Measurements from ENCODE around the gene TTLL6.

Gene TTLL6

DNA sequence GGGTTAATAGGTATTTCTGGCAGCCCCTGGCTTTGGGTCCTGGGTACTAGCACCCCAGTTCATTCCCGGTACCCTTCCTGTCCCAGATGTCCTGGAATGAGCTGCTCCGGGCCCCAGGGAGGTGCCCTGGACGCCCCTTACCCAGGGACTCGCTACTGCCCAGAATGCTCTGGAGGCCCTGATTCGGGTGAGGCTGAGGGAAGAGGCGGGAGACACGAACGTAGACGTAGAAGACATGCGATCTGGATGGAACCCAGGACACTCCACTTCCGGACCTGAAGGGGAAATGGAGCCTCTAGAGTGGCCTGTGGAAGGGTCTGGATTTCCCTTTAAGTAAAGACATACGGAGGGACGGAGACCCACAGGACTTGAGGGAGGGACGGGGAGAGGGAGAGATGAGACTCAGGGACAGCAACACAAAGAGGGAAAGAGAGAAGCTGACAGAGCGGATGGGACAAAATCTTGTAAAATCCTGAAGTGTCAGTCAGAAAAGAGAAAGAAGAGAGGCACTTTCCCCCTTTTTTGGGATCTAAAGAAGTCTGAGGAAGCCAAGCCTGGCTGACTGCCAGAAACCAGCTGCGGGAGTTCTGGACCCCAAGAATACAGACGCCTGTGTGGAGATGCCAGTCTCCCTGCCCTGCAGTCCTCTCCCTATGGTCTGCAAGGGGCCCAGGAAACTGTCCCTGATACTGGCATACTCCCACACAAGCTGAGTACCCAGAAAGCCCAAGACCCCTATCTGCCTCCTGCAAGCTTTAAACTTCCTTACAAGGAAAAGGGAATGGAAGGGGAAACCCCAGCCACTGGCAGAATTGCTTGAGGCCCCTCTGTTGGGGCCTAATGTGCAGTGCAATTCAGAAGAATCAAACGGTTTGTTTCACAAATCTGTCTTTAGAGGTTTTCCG lies 87.4 kb downstream of the TTLL6 start:
- no peaks in the 10 kb centered on the region for H3F3A ChIP-seq (ENCODE audit: insufficient read depth)
- H3K9me3 ChIP-seq (ENCODE audit: insufficient read depth, low read length) = no peaks in the 10 kb centered on the region
- H3K9me2 ChIP-seq (replicated peaks; ENCODE audit: insufficient read depth, low read length) = no peaks in the 10 kb centered on the region
- no peaks in the 10 kb centered on the region for H3K27me3 ChIP-seq (ENCODE audit: low read length)
- TF ChIP-seq, protein P1, sequence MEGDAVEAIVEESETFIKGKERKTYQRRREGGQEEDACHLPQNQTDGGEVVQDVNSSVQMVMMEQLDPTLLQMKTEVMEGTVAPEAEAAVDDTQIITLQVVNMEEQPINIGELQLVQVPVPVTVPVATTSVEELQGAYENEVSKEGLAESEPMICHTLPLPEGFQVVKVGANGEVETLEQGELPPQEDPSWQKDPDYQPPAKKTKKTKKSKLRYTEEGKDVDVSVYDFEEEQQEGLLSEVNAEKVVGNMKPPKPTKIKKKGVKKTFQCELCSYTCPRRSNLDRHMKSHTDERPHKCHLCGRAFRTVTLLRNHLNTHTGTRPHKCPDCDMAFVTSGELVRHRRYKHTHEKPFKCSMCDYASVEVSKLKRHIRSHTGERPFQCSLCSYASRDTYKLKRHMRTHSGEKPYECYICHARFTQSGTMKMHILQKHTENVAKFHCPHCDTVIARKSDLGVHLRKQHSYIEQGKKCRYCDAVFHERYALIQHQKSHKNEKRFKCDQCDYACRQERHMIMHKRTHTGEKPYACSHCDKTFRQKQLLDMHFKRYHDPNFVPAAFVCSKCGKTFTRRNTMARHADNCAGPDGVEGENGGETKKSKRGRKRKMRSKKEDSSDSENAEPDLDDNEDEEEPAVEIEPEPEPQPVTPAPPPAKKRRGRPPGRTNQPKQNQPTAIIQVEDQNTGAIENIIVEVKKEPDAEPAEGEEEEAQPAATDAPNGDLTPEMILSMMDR (IDR thresholded peaks at IDR 0.05; ENCODE audit: insufficient read depth, low read length, poor library complexity, severe bottlenecking) = no peak
- no peak for TF ChIP-seq EZH2phosphoT487 (conservative IDR thresholded peaks at IDR 0.05; ENCODE audit: low read length)
- no peak overlapping the region for H3K9ac ChIP-seq (ENCODE audit: low read length)
- no peak overlapping the region for H3K4me3 ChIP-seq (ENCODE audit: insufficient read depth, low read length, poor library complexity, severe bottlenecking)
- H4K20me1 ChIP-seq (ENCODE audit: low read depth, low read length) = no peaks in the 10 kb centered on the region
- no peak overlapping the region for H2AFZ ChIP-seq (ENCODE audit: low read depth, low read length, severe bottlenecking)
- H3K36me3 ChIP-seq (ENCODE audit: low read length) = no peaks in the 10 kb centered on the region
- H3K4me2 ChIP-seq (ENCODE audit: low read depth, low read length, poor library complexity, severe bottlenecking) = no peak overlapping the region
- H3K79me2 ChIP-seq (ENCODE audit: insufficient read depth, low read length) = no peaks in the 10 kb centered on the region
- H3K27ac ChIP-seq (ENCODE audit: low read depth, low read length) = no peak overlapping the region

GRCh38 chr17:48728232-48729231 lies 88.5 kb downstream of the TTLL6 start, which contains the start of gene HOXB13:
TSS of gene HOXB13 (minus strand) at chr17:48728750. CDS start at chr17:48728593, 157 bp downstream.
- no peaks in the 10 kb centered on the region for H3K9me2 ChIP-seq (replicated peaks; ENCODE audit: insufficient read depth, low read length)
- H3K9me3 ChIP-seq (ENCODE audit: insufficient read depth, low read length) = no peaks in the 10 kb centered on the region
- H2AFZ ChIP-seq (ENCODE audit: low read depth, low read length, severe bottlenecking) = no peak within 1 kb of the TSS
- H4K20me1 ChIP-seq (ENCODE audit: low read depth, low read length) = no peaks in the 10 kb centered on the region
- H3K36me3 ChIP-seq (ENCODE audit: low read length) = no peaks in the 10 kb centered on the region
- no peak within 1 kb of the TSS for H3K4me3 ChIP-seq (ENCODE audit: insufficient read depth, low read length, poor library complexity, severe bottlenecking)
- H3K4me2 ChIP-seq (ENCODE audit: low read depth, low read length, poor library complexity, severe bottlenecking) = no peak within 1 kb of the TSS
- H3K9ac ChIP-seq (ENCODE audit: low read length) = no peak within 1 kb of the TSS
- no peak within 1 kb of the TSS for H3K27ac ChIP-seq (ENCODE audit: low read depth, low read length)
- H3K79me2 ChIP-seq (ENCODE audit: insufficient read depth, low read length) = no peaks in the 10 kb centered on the region
- no peaks in the 10 kb centered on the region for H3K27me3 ChIP-seq (ENCODE audit: low read length)
- TF ChIP-seq, protein P1 (IDR thresholded peaks at IDR 0.05; ENCODE audit: insufficient read depth, low read length, poor library complexity, severe bottlenecking) = no peak
- TF ChIP-seq EZH2phosphoT487 (conservative IDR thresholded peaks at IDR 0.05; ENCODE audit: low read length) = no peak
- H3F3A ChIP-seq (ENCODE audit: insufficient read depth) = no peaks in the 10 kb centered on the region

- TF ChIP-seq, protein P1 (IDR thresholded peaks at IDR 0.05; ENCODE audit: insufficient read depth, low read length, poor library complexity, severe bottlenecking) = no peak
- TF ChIP-seq EZH2phosphoT487 (conservative IDR thresholded peaks at IDR 0.05; ENCODE audit: low read length) = no peak
- Histone ChIP-seq H3K4me3 (ENCODE audit: insufficient read depth, low read length, poor library complexity, severe bottlenecking) (no peak overlapping the region), H3K27ac (ENCODE audit: low read depth, low read length) (no peak overlapping the region), H2AFZ (ENCODE audit: low read depth, low read length, severe bottlenecking) (no peak overlapping the region), H3K9me3 (ENCODE audit: insufficient read depth, low read length) (no peaks in the 10 kb centered on the region), H3K79me2 (ENCODE audit: insufficient read depth, low read length) (no peaks in the 10 kb centered on the region), H4K20me1 (ENCODE audit: low read depth, low read length) (no peaks in the 10 kb centered on the region), H3K9ac (ENCODE audit: low read length) (no peak overlapping the region), H3K27me3 (ENCODE audit: low read length) (no peaks in the 10 kb centered on the region), H3K36me3 (ENCODE audit: low read length) (no peaks in the 10 kb centered on the region), H3K9me2 (replicated peaks; ENCODE audit: insufficient read depth, low read length) (no peaks in the 10 kb centered on the region), H3F3A (ENCODE audit: insufficient read depth) (no peaks in the 10 kb centered on the region), H3K4me2 (ENCODE audit: low read depth, low read length, poor library complexity, severe bottlenecking) (no peak overlapping the region)
Measured at GRCh38 chr17:48727415-48728175, 89.4 kb downstream of the TTLL6 start.
